ENCODE measurements around the gene TMUB1. TPM values are rescaled to one million over a fixed set of nuclear protein-coding genes. Genes with fewer than 3 reads are reported as not detected.

Gene TMUB1
- total and polyA plus RNA-seq, 9 of the 15 experiments (the other 6 are each of a cell fraction or from before 2014, with no cell fraction given) = 0.14 to 241 (median 74.1) TPM

DNA sequence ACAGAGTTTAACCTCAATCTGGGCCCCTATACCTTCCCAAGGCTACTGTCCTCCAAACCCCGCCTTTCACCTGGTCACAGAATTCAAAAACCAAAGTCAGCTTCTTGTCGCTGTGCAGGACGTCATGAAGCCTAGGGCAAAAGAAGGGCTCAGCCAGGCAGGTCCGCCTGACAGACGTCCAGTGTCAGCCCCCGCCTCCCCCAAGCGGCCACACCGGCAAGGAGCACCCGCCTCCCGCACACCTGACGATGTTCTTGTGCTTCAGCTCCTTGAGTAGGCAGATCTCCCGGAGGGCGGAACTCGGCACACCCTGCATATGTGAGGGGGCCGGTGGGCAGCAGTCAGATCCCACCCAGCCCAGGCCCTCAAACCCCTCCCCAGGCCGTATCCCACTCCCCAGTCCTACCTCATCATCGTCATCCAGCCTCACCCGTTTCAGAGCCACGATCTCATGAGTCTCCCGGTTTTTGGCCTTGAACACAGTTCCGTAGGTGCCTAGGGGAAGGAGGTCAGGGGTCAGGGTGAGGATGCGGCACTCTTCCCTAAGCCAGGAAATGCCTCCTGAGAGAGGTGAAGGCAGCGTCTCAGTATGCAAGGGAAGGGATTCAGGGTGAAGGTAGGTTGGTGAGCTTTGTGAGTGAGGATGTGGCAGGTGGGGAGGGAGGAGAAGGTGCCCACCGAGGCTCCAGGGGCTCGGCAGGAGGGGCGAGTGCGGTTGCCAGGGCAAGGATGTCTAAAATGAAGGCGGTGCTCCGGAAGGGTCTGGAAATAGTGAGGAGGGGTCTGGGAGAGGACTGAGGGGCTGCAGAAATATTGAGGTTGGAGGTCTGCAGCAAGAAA lies 26.4 kb downstream of the TMUB1 start:
- WGBS (ENCODE audit: insufficient coverage, low coverage, missing lambda C conversion rate) = 51% methylated on average over 29 of the region's 29 CpGs
- Histone ChIP-seq H3K9me1 (ENCODE audit: control insufficient read depth, insufficient read depth, low read length) (no peaks in the 10 kb centered on the region), H3K79me2 (ENCODE audit: control insufficient read depth, insufficient read depth, low read length) (peaks cover 31% of the 10 kb centered on the region), H3K36me3 (ENCODE audit: control insufficient read depth, insufficient read depth, low read length) (peaks cover 2% of the 10 kb centered on the region; the same call in 2 of the 3 replicates), H3K4me3 (peak overlapping the region; percentile 84), H3K27me3 (ENCODE audit: control insufficient read depth in 2 of 2, insufficient read depth in 2 of 2, low read length in 2 of 2) (no peaks in the 10 kb centered on the region), H3K4me1 (replicated peaks in 1 of 2; ENCODE audit: control insufficient read depth in 2 of 2, insufficient read depth in 2 of 2, low read length in 2 of 2) (peaks cover 49 to 71% of the 10 kb centered on the region in 2 experiments), H3K9ac (ENCODE audit: insufficient read depth in 1 of 2, low read depth in 2 of 2, low read length in 2 of 2) (peak overlapping the region; percentile 85 to 91), H2AFZ (ENCODE audit: low read depth, low read length) (peak overlapping the region; percentile 74), H3K9me3 (replicated peaks; ENCODE audit: control insufficient read depth, insufficient read depth, low read depth, low read length) (no peaks in the 10 kb centered on the region), H3K27ac (ENCODE audit: extremely low read depth, low read depth, low read length) (peak overlapping the region; percentile 27; the same call in 2 of the 3 replicates), H4K20me1 (replicated peaks; ENCODE audit: control insufficient read depth, insufficient read depth, low read length) (peaks cover 10% of the 10 kb centered on the region), H3K4me2 (ENCODE audit: insufficient read depth, low read length) (peak overlapping the region; percentile 90)
- ATAC-seq (peak; percentile 6; the same call in 1 of the 3 replicates), DNase-seq (ENCODE audit: extremely low read depth in 1 of 4, low spot score in 3 of 4) (peak; percentile 69 to 76 (median 74)), FAIRE-seq (no peak)
- no TSS peak for BruUV-seq (replicated peaks)
- intact Hi-C loops (cut with micrococcal nuclease) = no loop called here
- ChIA-PET CTCF (ENCODE audit: low intra/inter-chr PET ratio) (interaction anchor here (0.6 to 2.9 kb wide), 2 partner anchors 28 to 91 kb away, joined by 3 to 14 read pairs; partner anchors contain the start of gene ABCB8), POLR2A (interaction anchor here (0.6 to 1.8 kb wide), 4 partner anchors 15 to 94 kb away, joined by 3 to 4 read pairs (median 4); no protein-coding TSS in a partner anchor)
- in situ Hi-C loops (cut with MboI) = no loop called here
- TF ChIP-seq HLTF (IDR thresholded peaks at IDR 0.05) (no peak), CREBBP (IDR thresholded peaks at IDR 0.05; ENCODE audit: low read depth, low read length) (no peak), MED1 (CRISPR knock-in tag; IDR thresholded peaks at IDR 0.05; ENCODE audit: borderline replicate concordance) (0 out of 2 replicates have a peak, but pooled peaks have one; percentile 43), TSC22D4 (tag; IDR thresholded peaks at IDR 0.05) (no peak), IRF2 (CRISPR knock-in tag; IDR thresholded peaks at IDR 0.05) (no peak), SRSF7 (optimal IDR thresholded peaks at IDR 0.05; ENCODE audit: low read depth, low read length) (no peak), PHF8 (IDR thresholded peaks at IDR 0.05; ENCODE audit: borderline replicate concordance, low read length) (no peak), ZNF354B (CRISPR knock-in tag; IDR thresholded peaks at IDR 0.05) (no peak), SMARCA5 (IDR thresholded peaks at IDR 0.05) (no peak), CHD1 (IDR thresholded peaks at IDR 0.05; ENCODE audit: low read length) (peak; percentile 7), IFI16 (CRISPR knock-in tag; IDR thresholded peaks at IDR 0.05) (no peak), PHF21A (IDR thresholded peaks at IDR 0.05; ENCODE audit: borderline replicate concordance, low read depth) (no peak)
- TF ChIP-seq, protein P1, sequence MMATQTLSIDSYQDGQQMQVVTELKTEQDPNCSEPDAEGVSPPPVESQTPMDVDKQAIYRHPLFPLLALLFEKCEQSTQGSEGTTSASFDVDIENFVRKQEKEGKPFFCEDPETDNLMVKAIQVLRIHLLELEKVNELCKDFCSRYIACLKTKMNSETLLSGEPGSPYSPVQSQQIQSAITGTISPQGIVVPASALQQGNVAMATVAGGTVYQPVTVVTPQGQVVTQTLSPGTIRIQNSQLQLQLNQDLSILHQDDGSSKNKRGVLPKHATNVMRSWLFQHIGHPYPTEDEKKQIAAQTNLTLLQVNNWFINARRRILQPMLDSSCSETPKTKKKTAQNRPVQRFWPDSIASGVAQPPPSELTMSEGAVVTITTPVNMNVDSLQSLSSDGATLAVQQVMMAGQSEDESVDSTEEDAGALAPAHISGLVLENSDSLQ (IDR thresholded peaks at IDR 0.05) = no peak; the same call in 1 of the 2 replicates
- TF ChIP-seq, protein P2, sequence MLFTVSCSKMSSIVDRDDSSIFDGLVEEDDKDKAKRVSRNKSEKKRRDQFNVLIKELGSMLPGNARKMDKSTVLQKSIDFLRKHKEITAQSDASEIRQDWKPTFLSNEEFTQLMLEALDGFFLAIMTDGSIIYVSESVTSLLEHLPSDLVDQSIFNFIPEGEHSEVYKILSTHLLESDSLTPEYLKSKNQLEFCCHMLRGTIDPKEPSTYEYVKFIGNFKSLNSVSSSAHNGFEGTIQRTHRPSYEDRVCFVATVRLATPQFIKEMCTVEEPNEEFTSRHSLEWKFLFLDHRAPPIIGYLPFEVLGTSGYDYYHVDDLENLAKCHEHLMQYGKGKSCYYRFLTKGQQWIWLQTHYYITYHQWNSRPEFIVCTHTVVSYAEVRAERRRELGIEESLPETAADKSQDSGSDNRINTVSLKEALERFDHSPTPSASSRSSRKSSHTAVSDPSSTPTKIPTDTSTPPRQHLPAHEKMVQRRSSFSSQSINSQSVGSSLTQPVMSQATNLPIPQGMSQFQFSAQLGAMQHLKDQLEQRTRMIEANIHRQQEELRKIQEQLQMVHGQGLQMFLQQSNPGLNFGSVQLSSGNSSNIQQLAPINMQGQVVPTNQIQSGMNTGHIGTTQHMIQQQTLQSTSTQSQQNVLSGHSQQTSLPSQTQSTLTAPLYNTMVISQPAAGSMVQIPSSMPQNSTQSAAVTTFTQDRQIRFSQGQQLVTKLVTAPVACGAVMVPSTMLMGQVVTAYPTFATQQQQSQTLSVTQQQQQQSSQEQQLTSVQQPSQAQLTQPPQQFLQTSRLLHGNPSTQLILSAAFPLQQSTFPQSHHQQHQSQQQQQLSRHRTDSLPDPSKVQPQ (CRISPR knock-in tag; IDR thresholded peaks at IDR 0.05; ENCODE audit: borderline replicate concordance) = no peak
- TF ChIP-seq, protein P3, sequence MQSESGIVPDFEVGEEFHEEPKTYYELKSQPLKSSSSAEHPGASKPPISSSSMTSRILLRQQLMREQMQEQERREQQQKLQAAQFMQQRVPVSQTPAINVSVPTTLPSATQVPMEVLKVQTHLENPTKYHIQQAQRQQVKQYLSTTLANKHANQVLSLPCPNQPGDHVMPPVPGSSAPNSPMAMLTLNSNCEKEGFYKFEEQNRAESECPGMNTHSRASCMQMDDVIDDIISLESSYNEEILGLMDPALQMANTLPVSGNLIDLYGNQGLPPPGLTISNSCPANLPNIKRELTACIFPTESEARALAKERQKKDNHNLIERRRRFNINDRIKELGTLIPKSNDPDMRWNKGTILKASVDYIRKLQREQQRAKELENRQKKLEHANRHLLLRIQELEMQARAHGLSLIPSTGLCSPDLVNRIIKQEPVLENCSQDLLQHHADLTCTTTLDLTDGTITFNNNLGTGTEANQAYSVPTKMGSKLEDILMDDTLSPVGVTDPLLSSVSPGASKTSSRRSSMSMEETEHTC (IDR thresholded peaks at IDR 0.05) = no peak

Data from K562 (cell line).